SKM-1 treated with dmso at 0.1 percent for 144 hours (cell line): ENCODE results near the gene EIF3J.
"Not testable (repeated sequence)": the region's sequence is repeated elsewhere in the genome, so short reads cannot be mapped to it uniquely, and the experiment has no call there.

ENCODE experiments used
- DNase-seq: peaks from one replicate; lab custom pipeline; 2025; ENCODE audit not compliant: unreplicated experiment; lab: John Stamatoyannopoulos, UW

EIF3J gene

GRCh38 chr15:44536962-44537734, at the start of gene EIF3J:
EIF3J (plus strand) TSS chr15:44537147; CDS start chr15:44537195, 48 bp downstream.
- peak; percentile 95 for DNase-seq

DNA sequence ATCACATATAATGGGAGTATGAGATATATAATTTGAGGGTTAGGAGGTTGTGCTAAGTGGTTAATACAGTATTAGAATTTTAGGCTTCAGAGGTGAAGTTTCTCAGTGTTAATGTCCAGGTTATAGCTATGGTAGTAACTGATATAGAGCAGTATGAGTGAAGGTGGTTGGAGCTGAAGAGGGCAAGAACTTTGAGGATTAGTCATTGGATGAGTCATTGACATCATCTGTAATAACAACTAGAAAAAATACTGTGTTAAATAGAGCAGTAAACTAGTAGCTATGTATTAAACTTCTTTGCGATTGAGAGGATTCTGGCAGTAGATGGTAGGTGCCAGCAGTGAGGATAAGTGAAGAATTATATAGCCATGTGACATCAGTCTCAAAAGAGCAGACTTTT, 47.5 kb upstream of the EIF3J start:
- no peak for DNase-seq

GRCh38 chr15:44490622-44491021, 46.3 kb upstream of the EIF3J start:
- DNase-seq: no peak

GRCh38 chr15:44492040-44492439, 44.9 kb upstream of the EIF3J start:
- DNase-seq: no peak

DNA sequence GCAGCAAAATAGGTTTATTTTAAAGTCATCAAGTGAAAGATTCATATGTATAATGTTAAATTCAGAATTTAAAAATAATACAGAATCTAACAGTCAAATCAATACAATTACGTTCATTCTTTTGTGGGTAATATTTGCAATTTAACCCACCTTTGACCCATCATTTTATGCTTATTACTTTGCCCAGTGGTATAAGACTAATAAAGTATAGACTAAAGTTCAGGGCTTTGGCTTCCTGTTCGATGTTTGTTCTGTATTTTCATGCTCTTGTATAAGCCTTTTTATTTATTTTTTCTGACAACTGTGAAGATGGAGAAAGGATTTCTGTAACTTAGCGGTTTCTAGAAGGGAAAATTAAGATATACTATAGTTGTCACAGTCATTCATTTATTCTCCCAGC, 44.3 kb upstream of the EIF3J start:
- DNase-seq: no peak

DNA sequence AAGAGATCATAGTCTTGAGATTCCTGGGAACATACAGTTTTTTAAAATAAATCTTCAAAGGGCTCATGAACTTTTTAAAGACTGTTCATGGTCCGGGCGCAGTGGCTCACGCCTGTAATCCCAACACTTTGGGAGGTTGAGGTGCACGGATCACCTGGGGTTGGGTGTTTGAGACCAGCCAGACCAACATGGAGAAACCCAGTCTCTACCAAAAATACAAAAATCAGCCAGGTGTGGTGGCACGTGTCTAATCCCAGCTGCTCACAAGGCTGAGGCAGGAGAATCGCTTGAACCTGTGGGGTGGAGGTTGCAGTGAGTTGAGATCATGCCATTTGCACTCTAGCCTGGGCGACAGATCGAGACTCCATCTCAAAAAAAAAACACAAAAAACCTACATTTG, 41.4 kb upstream of the EIF3J start:
- DNase-seq: no peak

GRCh38 chr15:44500555-44500954, 36.4 kb upstream of the EIF3J start:
- no peak for DNase-seq

DNA sequence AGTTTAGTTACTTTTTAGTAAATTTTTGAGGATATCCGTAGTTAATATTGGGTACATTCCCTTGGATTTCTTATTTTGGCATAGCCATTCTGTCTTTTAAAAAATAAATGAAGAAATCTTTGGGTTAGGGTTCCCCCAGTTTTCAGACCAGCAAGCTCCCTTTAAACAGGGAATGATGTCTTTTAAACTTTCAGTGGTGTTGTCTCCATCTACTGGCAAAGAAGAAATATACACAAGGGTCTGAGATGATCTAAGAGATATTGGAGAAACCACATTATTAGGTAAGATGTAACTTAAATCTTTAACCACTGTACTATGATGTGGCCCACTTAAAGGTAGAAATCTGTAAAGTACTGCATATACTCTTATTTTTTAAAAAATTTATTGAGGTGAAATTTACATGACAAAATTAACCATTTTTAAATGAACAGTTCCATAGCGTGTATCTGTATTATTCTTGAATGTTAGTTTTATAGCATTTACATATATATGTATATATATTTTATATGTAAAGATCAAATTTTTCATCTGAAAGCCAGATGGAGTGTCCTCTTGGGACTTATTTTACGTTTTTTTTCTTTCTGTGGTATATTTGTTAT, 35.1 kb upstream of the EIF3J start:
- DNase-seq: peak; percentile 57

DNA sequence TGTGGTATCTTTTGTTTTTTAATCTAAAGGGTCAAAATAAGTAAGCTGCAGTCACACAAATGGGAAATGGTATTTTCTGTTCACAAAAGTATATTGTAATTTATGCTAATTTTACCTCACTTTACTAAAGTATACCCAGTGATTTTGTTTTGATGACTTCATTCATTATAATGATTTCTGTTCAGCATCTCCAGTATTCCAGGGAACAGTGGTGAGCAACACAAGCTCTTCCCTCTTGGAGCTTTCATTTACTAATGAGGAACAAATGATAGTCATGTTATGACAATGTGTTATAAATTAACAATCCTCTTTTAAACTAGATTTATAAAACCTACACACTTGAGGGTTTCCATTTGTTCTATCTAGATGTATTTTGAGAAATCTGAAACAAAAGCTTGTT, 20.5 kb upstream of the EIF3J start:
- DNase-seq: no peak

- DNase-seq: no peak
These were observed 17.4 kb upstream of the EIF3J start for GRCh38 chr15:44519537-44519936.

DNA sequence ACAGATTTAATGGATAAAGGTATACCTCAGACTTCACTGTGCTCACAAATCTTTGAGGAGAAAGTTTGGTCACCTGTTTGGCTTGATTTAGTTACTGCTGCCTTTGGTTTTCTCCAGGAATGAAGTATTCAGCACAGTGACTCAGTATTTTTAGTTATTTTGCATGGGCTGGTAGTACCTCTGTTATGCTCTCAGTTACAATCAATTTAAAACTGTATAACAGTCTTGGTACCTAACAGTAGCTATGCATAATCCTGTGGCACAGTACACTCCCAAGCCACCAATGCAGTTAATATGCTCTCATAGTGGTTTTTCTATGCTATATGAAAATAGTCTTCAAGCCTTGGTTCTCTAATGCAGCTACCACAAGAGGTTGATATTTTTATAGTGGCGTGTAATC, 11.9 kb upstream of the EIF3J start:
- no peak for DNase-seq

DNA sequence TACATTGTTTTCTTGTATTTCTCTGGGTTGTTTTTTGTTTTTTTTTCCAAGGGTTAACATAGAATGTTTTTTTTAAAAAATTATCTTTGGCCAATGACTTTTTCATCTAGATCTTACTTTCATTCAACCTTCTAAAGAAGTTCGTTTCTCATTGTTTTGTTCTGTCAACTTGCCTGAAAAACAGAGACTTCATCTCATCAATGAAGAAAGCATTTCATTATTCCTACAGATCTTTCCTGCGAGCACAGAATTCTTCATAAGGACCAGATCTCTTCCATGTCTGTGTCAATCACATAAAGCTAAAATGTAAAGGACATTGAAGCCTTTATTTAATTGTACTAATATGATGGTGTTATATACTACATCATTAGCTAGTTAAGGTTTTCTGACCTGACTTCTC, 9.7 kb upstream of the EIF3J start:
- no peak for DNase-seq

DNA sequence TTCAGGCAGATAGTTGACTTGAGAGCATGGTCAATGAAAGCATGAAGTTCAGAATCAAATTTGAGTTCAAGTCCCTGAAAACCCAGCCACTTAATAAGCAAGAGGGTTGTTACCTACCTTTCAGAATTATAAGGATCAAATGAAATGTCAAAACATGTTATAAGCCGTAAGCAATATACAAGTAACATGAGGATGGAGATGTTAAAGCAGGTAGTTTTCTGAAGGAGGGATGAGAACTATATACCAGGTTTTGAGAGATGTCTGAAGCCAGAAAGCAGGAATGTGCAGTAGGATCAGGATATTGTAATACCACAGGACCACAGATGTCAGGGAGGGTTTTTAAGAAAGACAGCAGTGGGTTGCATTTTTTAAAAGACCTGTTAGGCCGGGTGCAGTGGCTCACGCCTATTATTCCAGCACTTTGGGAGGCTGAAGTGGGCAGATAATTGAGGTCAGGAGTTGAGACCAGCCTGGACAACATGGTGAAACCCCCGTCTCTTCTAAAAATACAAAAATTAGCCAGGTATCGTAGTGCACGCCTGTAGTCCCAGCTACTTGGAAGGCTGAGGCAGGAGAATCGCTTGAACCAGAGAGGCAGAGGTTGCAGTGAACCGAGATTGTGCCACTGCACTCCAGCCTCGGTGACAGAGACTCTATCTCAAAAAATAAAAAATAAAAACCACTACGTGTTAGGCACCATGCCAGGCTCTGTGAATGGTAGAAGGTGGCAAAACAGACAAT, 6.9 kb upstream of the EIF3J start:
- no peak for DNase-seq

DNA sequence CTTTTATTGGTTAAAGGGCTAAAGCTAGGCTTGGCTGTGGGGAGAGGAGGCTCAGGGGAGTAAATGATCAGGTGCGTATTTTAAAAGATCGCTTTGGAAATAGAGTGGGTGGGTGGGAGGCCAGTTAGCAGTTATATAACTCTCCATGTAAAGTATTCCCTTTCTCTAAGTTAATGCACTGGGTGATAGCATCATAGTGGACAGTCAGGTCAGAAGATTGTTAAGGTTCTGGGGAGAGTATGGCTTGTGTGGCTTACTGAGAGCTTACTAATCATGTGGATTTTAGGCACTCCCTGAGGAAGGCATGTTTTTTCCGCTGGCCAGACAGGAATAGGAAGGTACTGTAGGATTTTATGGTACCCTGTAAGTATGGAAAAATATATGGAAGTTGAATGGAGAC, 6.3 kb upstream of the EIF3J start:
- no peak for DNase-seq

DNA sequence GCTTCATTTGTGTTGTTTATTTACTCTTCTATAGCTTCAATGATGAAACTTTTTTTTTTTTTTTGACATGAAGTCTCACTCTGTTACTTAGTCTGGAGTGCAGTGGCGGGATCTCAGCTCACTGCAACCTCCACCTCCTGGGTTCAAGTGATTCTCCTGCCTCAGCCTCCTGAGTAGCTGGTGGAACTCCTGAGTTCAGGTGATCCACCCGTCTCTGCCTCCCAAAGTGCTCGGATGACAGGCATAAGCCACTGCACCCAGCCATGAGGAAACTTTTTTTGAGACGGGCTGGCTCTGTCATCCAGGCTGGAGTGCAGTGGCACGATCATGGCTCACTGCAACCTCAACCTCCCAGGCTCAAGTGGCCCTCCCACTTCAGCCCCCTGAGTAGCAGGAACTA, 4.7 kb upstream of the EIF3J start:
- DNase-seq: not testable (repeated sequence)

- DNase-seq: no peak
These were observed 4.3 kb upstream of the EIF3J start for GRCh38 chr15:44532689-44533088.

DNA sequence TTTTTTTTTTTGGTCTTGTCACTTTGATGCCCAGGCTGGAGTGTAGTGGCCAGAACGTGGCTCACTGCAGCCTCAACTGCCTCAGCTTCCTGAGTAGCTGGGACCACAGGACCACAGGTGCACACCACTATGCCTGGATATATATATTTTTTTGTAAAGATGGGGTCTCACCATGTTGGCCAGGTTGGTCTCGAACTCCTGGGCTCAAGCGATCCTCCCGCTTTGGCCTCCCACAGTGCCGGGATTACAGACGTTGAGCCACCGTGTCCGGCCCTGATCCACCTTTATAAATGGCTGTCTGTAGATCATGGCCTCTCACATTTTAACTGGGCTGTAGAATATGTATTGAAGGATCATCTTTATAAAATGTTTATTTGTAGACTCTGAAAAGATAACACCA, 1.9 kb upstream of the EIF3J start:
- no peak for DNase-seq

- DNase-seq: no peak
These were observed 1.2 kb upstream of the EIF3J start for GRCh38 chr15:44535523-44536301.

DNA sequence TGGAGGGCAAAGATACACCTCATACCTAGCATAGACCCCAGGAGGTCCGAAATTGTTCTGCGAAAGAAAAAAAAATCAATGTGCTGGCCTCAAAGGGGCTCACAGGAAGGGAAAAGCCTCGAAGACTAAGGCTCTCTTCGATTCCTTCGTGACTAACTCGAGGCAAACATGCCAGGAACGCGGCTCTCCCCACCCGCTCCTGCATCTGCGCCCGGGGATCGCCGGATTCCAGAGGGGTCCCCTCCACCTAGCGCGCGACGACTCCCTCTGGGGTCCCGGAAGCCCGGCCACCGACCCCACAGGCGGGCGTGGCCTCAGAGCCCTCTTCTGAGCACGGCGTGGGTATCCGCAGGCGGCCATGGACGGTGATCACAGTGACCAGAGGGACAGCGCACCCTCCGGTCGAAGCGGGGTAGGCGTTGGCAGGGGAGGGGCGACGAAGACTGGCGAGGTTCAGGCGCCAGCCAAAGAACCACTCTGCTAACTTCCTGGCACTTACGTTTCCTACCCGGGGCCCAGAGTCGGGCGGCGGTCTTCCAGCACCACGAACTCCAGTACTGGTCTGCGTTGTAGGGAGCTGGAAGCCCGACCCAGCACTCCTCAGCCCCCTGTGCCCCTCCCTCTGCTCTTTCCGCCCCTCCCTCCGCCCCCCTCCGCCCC, 515 bp upstream of the EIF3J start:
- DNase-seq: no peak

DNA sequence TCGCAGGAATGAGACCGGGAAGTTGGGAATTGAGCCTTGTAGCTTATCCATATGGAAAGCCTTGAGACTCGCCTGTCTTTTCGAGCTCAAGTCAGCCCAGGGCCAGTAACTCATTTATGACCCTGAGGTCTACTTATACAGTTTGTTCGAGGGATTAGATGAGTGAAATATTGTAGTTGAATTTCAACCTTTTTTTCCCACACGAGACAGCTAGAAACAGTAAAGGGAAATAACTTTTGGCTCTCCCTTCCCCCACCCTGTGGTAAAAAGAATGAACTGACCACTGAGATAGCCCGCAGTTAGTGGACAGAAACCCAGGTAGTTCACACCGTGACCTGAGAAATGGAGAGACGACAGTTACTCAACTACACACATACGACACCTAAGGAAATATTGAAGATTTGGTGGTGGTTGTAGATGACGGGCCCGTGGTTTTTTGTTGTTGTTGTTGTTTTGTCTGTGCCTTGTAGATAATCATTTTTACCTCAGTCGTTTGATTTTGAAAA, 841 bp downstream of the EIF3J start:
- DNase-seq: peak; percentile 30
